ENCODE results near the gene PRR15L. TPM values are rescaled to one million over a fixed set of nuclear protein-coding genes. Genes with fewer than 3 reads are reported as not detected.

Gene PRR15L
- polyA plus RNA-seq, 1 donor (not counting 4 experiments of a cell fraction or from before 2014, with no cell fraction given), result 0.16 TPM

DNA sequence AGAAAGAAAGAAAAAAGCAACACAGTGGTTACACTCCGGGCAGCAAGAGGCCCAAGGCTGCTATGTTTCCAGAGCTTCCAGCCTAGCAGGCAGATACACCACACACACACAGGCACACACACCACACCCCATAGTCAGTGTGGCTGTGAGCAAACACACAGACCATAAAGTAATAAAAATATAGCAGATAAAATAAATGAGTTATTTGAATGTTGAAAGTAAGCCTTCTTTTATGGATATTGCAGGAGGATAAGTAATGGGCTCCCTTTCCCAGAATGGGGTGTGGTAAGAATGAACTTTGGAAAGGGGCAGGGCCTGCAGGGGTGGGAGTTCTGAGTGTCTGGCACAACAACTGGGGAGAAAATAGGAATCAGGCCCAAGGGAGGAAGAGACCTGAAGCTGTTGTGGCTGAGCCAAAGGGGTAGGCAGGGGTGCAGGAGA, 8.4 kb upstream of the PRR15L start:
- no peak overlapping the region for H3K4me3 ChIP-seq (ENCODE audit: control insufficient read depth in 2 of 3, extremely low read depth in 1 of 3, insufficient read depth in 2 of 3, low read depth in 1 of 3, low read length in 3 of 3)
- H3K9me3 ChIP-seq (ENCODE audit: control insufficient read depth, low read depth, low read length), result no peaks in the 10 kb centered on the region
- FAIRE-seq (no peak), DNase-seq (ENCODE audit: low read depth, low spot score) (no peak)
- no peak for TF ChIP-seq CTCF (optimal IDR thresholded peaks at IDR 0.05 in 1 of 3, IDR thresholded peaks at IDR 0.05 in 1 of 3, conservative IDR thresholded peaks at IDR 0.05 in 1 of 3; ENCODE audit: extremely low read depth in 1 of 3, insufficient read depth in 2 of 3, low read length in 3 of 3)
- no peak for TF ChIP-seq EZH2 (IDR thresholded peaks at IDR 0.05; ENCODE audit: low read length)
- H3K9me1 ChIP-seq (ENCODE audit: control insufficient read depth, extremely low read depth, insufficient read depth, low read length), result no peaks in the 10 kb centered on the region
- no peak overlapping the region for H3K4me2 ChIP-seq (ENCODE audit: control insufficient read depth, extremely low read depth, insufficient read depth, low read depth, low read length)
- H3K36me3 ChIP-seq (ENCODE audit: control insufficient read depth in 2 of 2, extremely low read depth in 1 of 2, insufficient read depth in 2 of 2, low read length in 2 of 2), result no peaks in the 10 kb centered on the region
- no peak overlapping the region for H2AFZ ChIP-seq (ENCODE audit: control insufficient read depth, low read length)
- no peak overlapping the region for H3K27ac ChIP-seq (ENCODE audit: control insufficient read depth, insufficient read depth, low read length)
- H3K27me3 ChIP-seq (ENCODE audit: control insufficient read depth, extremely low read depth, insufficient read depth, low read length), result no peaks in the 10 kb centered on the region
- no peak overlapping the region for H3K9ac ChIP-seq (ENCODE audit: control insufficient read depth, extremely low read depth, insufficient read depth, low read length)
- dilution Hi-C loops (cut with MboI; ENCODE audit: extremely low pct_ligation_motif_present, low sequenced_read_pairs), result no loop called here
- peaks cover 17% of the 10 kb centered on the region for H3K4me1 ChIP-seq (ENCODE audit: control insufficient read depth, extremely low read depth, insufficient read depth, low read length)
- no peaks in the 10 kb centered on the region for H4K20me1 ChIP-seq (ENCODE audit: control insufficient read depth, extremely low read depth, insufficient read depth, low read length)
- peaks cover 1% of the 10 kb centered on the region for H3K79me2 ChIP-seq (ENCODE audit: control insufficient read depth, insufficient read depth, low read length)

GRCh38 chr17:47964856-47965255, 7.2 kb upstream of the PRR15L start:
- peaks cover 12% of the 10 kb centered on the region for H3K4me1 ChIP-seq (ENCODE audit: control insufficient read depth, extremely low read depth, insufficient read depth, low read length)
- no peak overlapping the region for H3K4me2 ChIP-seq (ENCODE audit: control insufficient read depth, extremely low read depth, insufficient read depth, low read depth, low read length)
- dilution Hi-C loops (cut with MboI; ENCODE audit: extremely low pct_ligation_motif_present, low sequenced_read_pairs), result no loop called here
- no peaks in the 10 kb centered on the region for H3K9me1 ChIP-seq (ENCODE audit: control insufficient read depth, extremely low read depth, insufficient read depth, low read length)
- H3K79me2 ChIP-seq (ENCODE audit: control insufficient read depth, insufficient read depth, low read length), result no peaks in the 10 kb centered on the region
- TF ChIP-seq CTCF (optimal IDR thresholded peaks at IDR 0.05 in 1 of 3, IDR thresholded peaks at IDR 0.05 in 1 of 3, conservative IDR thresholded peaks at IDR 0.05 in 1 of 3; ENCODE audit: extremely low read depth in 1 of 3, insufficient read depth in 2 of 3, low read length in 3 of 3) (no peak), EZH2 (IDR thresholded peaks at IDR 0.05; ENCODE audit: low read length) (no peak)
- no peaks in the 10 kb centered on the region for H3K27me3 ChIP-seq (ENCODE audit: control insufficient read depth, extremely low read depth, insufficient read depth, low read length)
- H3K36me3 ChIP-seq (ENCODE audit: control insufficient read depth in 2 of 2, extremely low read depth in 1 of 2, insufficient read depth in 2 of 2, low read length in 2 of 2), result no peaks in the 10 kb centered on the region
- H3K4me3 ChIP-seq (ENCODE audit: control insufficient read depth in 2 of 3, extremely low read depth in 1 of 3, insufficient read depth in 2 of 3, low read depth in 1 of 3, low read length in 3 of 3), result no peak overlapping the region
- H4K20me1 ChIP-seq (ENCODE audit: control insufficient read depth, extremely low read depth, insufficient read depth, low read length), result no peaks in the 10 kb centered on the region
- DNase-seq (ENCODE audit: low read depth, low spot score), result no peak
- no peak overlapping the region for H3K9ac ChIP-seq (ENCODE audit: control insufficient read depth, extremely low read depth, insufficient read depth, low read length)
- no peak overlapping the region for H2AFZ ChIP-seq (ENCODE audit: control insufficient read depth, low read length)
- no peaks in the 10 kb centered on the region for H3K9me3 ChIP-seq (ENCODE audit: control insufficient read depth, low read depth, low read length)
- H3K27ac ChIP-seq (ENCODE audit: control insufficient read depth, insufficient read depth, low read length), result no peak overlapping the region
- FAIRE-seq, result no peak
